ENCODE measurements around the gene FDXR. TPM values are rescaled to one million over a fixed set of nuclear protein-coding genes. Genes with fewer than 3 reads are reported as not detected.
A peak's percentile ranks its signal among the peaks of the same experiment; 100 is the strongest.

The FDXR gene
- total RNA-seq, 2 donors from 2014 or later = 14.3 to 25.7 TPM

- Histone ChIP-seq H3K27ac (no peak overlapping the region), H3K4me1 (peaks cover 9% of the 10 kb centered on the region), H3K27me3 (no peaks in the 10 kb centered on the region), H3K4me3 (no peak overlapping the region), H3K9me3 (no peaks in the 10 kb centered on the region), H3K36me3 (replicated peaks in 1 of 2; ENCODE audit: insufficient read depth in 1 of 2, low read depth in 2 of 2) (no peaks in the 10 kb centered on the region)
- TF ChIP-seq POLR2A (IDR thresholded peaks at IDR 0.05) = no peak
- TF ChIP-seq CTCF (IDR thresholded peaks at IDR 0.05) = peak; percentile 21 to 71 (median 50)
- ATAC-seq = peak; percentile 86
- intact Hi-C loops (cut with DNase I) = no loop called here
- WGBS, 2 donors = 2 to 3% methylated on average over 11 to 60 of the region's 88 CpGs
- peak; percentile 69 to 81 (median 79) for DNase-seq
Observed at GRCh38 chr17:74842599-74843351, 30.0 kb downstream of the FDXR start.

- 18 to 47% methylated on average over 3 to 8 of the region's 8 CpGs for WGBS, 2 donors
- Histone ChIP-seq H3K36me3 (replicated peaks in 1 of 2; ENCODE audit: insufficient read depth in 1 of 2, low read depth in 2 of 2) (no peaks in the 10 kb centered on the region), H3K4me3 (no peak overlapping the region), H3K4me1 (peaks cover 9% of the 10 kb centered on the region), H3K27ac (no peak overlapping the region), H3K27me3 (no peaks in the 10 kb centered on the region), H3K9me3 (no peaks in the 10 kb centered on the region)
- ATAC-seq (peak; percentile 12), DNase-seq (peak in 1 of 4 donors; percentile 32)
- TF ChIP-seq POLR2A (IDR thresholded peaks at IDR 0.05) (no peak), CTCF (IDR thresholded peaks at IDR 0.05) (no peak)
- intact Hi-C loops (cut with DNase I) = no loop called here
Observed at GRCh38 chr17:74842146-74842598, 30.6 kb downstream of the FDXR start.

- ATAC-seq (no peak), DNase-seq (peak in 1 of 4 donors; percentile 51)
- Histone ChIP-seq H3K4me1 (peaks cover 9% of the 10 kb centered on the region), H3K9me3 (no peaks in the 10 kb centered on the region), H3K27ac (peak overlapping the region in 1 of 4 donors; percentile 12), H3K36me3 (replicated peaks in 1 of 2; ENCODE audit: insufficient read depth in 1 of 2, low read depth in 2 of 2) (peaks cover 0 to under 1% of the 10 kb centered on the region in 2 donors), H3K4me3 (no peak overlapping the region), H3K27me3 (no peaks in the 10 kb centered on the region)
- intact Hi-C loops (cut with DNase I) = no loop called here
- TF ChIP-seq POLR2A (IDR thresholded peaks at IDR 0.05) = no peak
- TF ChIP-seq CTCF (IDR thresholded peaks at IDR 0.05) = no peak
- WGBS, 2 donors = 62 to 64% methylated on average over 7 to 13 of the region's 13 CpGs
Observed at GRCh38 chr17:74840989-74841666, 31.7 kb downstream of the FDXR start.

GRCh38 chr17:74839990-74840852 lies 32.6 kb downstream of the FDXR start:
- H3K4me1 ChIP-seq = peaks cover 9% of the 10 kb centered on the region
- ATAC-seq = no peak
- WGBS, 2 donors = 57 to 74% methylated on average over 5 to 7 of the region's 7 CpGs
- no peak for DNase-seq
- H3K27ac ChIP-seq = no peak overlapping the region
- no peak overlapping the region for H3K4me3 ChIP-seq
- no peaks in the 10 kb centered on the region for H3K27me3 ChIP-seq
- intact Hi-C loops (cut with DNase I) = no loop called here
- TF ChIP-seq POLR2A (IDR thresholded peaks at IDR 0.05) = no peak
- no peak for TF ChIP-seq CTCF (IDR thresholded peaks at IDR 0.05)
- peaks cover 0 to 2% of the 10 kb centered on the region in 2 donors for H3K36me3 ChIP-seq (replicated peaks in 1 of 2; ENCODE audit: insufficient read depth in 1 of 2, low read depth in 2 of 2)
- H3K9me3 ChIP-seq = no peaks in the 10 kb centered on the region
